ENCODE results near the gene CHD1L. TPM values are rescaled to one million over a fixed set of nuclear protein-coding genes. Genes with fewer than 3 reads are reported as not detected.
"Not testable (repeated sequence)": the region's sequence is repeated elsewhere in the genome, so short reads cannot be mapped to it uniquely, and the experiment has no call there.

Gene CHD1L
- total RNA-seq, 1 donor from 2014 or later = 80.3 TPM

DNA sequence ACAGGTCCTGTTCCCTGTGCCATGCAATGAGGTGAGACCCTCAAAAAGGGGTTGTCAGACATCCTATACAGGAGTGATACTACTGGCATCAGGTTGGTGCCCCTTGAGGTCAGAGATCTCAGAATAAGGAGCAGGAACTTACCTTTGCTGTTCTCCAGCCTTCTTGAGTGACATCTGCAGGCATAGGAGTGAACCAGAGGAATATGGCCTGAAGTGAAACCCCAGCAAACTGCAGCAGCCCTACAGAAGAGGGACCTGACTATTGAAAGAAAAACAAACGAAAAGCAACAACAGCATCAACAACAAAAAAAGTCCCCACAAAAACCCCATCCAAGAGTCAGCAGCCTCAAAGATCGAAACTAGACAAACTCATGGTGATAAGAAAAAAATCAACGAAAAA is 74.5 kb downstream of the CHD1L start:
- Mint-ChIP-seq H3K27ac (no peak overlapping the region), H3K36me3 (ENCODE audit: low read depth) (no peaks in the 10 kb centered on the region), H3K27me3 (peaks cover 2% of the 10 kb centered on the region), H3K4me3 (no peak overlapping the region), H3K4me1 (no peaks in the 10 kb centered on the region), H3K9me3 (no peaks in the 10 kb centered on the region)
- intact Hi-C loops (cut with micrococcal nuclease) = no loop called here
- DNase-seq = no peak

DNA sequence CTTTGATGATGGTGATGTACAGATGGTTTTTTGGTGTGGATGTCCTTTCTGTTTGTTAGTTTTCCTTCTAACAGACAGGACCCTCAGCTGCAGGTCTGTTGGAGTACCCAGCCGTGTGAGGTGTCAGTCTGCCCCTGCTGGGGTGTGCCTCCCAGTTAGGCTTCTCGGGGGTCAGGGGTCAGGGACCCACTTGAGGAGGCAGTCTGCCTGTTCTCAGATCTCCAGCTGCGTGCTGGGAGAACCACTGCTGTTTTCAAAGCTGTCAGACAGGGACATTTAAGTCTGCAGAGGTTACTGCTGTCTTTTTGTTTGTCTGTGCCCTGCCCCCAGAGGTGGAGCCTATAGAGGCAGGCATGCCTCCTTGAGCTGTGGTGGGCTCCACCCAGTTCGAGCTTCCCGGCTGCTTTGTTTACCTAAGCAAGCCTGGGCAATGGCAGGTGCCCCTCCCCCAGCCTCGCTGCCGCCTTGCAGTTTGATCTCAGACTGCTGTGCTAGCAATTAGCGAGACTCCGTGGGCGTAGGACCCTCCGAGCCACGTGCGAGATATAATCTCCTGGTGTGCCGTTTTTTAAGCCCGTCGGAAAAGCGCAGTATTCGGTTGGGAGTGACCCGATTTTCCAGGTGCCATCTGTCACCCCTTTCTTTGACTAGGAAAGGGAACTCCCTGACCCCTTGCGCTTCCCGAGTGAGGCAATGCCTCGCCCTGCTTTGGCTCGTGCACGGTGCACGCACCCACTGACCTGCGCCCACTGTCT is 84.6 kb downstream of the CHD1L start:
- H3K27ac Mint-ChIP-seq; H3K4me3 Mint-ChIP-seq; DNase-seq; intact Hi-C loops (cut with micrococcal nuclease); H3K36me3 Mint-ChIP-seq (ENCODE audit: low read depth); H3K4me1 Mint-ChIP-seq; H3K27me3 Mint-ChIP-seq; H3K9me3 Mint-ChIP-seq: not testable (repeated sequence)

- Mint-ChIP-seq H3K36me3 (ENCODE audit: low read depth) (no peaks in the 10 kb centered on the region), H3K9me3 (peaks cover 2% of the 10 kb centered on the region), H3K4me1 (no peaks in the 10 kb centered on the region), H3K4me3 (no peak overlapping the region), H3K27ac (no peak overlapping the region), H3K27me3 (peaks cover 33% of the 10 kb centered on the region)
- DNase-seq = no peak
- intact Hi-C loops (cut with micrococcal nuclease) = no loop called here
Observed at GRCh38 chr1:147334292-147334691, 91.8 kb downstream of the CHD1L start.

DNA sequence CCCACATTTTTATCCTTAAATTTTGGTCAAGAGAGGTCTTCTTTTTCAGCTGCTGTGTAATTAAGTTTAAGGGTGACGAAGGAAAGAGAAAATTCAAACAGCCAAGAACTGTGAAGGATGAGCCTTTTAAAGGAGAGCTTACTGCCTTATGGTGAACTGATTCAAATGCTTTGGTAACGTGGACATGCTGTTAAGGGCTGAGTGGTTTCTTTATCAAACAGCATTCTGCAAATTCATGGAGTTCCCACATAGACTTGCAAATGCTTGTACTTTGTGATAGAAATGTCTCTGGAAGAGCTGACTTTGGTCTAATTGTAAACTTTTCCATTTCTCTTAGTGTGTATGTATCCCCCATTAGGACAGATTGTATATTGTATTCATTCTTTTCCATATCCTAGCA is 93.8 kb downstream of the CHD1L start:
- Mint-ChIP-seq H3K27me3 (peaks cover 31% of the 10 kb centered on the region), H3K36me3 (ENCODE audit: low read depth) (no peaks in the 10 kb centered on the region), H3K4me1 (no peaks in the 10 kb centered on the region), H3K27ac (no peak overlapping the region), H3K9me3 (no peaks in the 10 kb centered on the region), H3K4me3 (no peak overlapping the region)
- no peak for DNase-seq
- intact Hi-C loops (cut with micrococcal nuclease) = no loop called here

DNA sequence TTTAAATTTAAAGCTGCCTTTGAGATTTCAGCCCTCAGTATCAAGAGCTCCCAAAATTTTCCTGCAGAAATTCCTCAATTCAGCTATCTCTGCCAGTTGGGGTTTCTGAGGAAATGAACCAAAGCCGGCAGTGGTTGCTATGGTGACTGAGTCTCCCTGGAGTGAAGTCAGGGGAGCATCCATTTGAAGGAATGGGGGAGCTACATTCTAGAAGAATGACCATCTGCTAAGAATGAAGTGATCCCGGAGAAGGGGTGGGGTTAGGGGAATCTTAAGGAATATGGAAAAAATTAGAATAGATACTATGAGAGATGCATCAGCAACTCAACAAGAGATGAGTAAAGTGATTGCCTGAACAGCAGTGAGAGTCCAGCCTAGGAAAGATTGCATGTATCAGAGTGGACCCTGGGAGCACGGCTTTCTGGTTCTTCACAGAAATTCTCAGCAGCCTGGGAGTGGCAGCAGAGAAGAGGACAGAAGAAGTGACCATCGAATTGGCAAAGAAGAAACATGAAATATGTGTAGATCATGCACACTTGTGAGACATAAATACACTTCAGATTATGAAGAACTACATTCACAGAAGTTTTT is 94.7 kb downstream of the CHD1L start:
- intact Hi-C loops (cut with micrococcal nuclease) = no loop called here
- Mint-ChIP-seq H3K27me3 (peaks cover 31% of the 10 kb centered on the region), H3K4me3 (no peak overlapping the region), H3K36me3 (ENCODE audit: low read depth) (no peaks in the 10 kb centered on the region), H3K4me1 (no peaks in the 10 kb centered on the region), H3K9me3 (no peaks in the 10 kb centered on the region), H3K27ac (no peak overlapping the region)
- no peak for DNase-seq

GRCh38 chr1:147338571-147338970 is 96.1 kb downstream of the CHD1L start:
- intact Hi-C loops (cut with micrococcal nuclease) = no loop called here
- H3K4me1 Mint-ChIP-seq = no peaks in the 10 kb centered on the region
- no peaks in the 10 kb centered on the region for H3K9me3 Mint-ChIP-seq

DNA sequence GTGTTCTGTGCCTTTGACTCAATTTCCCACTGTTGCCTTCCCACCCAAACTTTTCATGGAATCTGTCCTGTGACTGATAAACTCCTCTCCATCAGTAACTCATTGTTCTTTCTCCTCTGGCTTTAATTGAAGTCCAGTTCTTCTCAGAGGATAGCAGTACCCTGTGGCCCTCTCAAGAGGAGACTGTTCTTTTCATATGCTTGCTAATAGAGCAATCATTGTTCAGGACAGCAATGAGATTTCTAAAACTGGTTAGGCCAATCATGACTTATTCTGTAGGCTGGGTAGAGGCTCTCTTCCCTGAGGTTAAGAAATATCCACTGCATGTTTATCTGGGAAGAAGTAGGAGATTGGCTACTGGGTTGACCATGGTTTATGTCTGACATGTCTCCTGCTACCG is 98.8 kb downstream of the CHD1L start:
- Mint-ChIP-seq H3K27me3 (peaks cover 22% of the 10 kb centered on the region), H3K4me1 (no peaks in the 10 kb centered on the region), H3K27ac (no peak overlapping the region), H3K4me3 (no peak overlapping the region), H3K36me3 (ENCODE audit: low read depth) (no peaks in the 10 kb centered on the region), H3K9me3 (peaks cover 3% of the 10 kb centered on the region)
- DNase-seq = no peak
- intact Hi-C loops (cut with micrococcal nuclease) = no loop called here

More at GRCh38 chr1:147338571-147338970, 96.1 kb downstream of the CHD1L start:
- no peak for DNase-seq
- peaks cover 26% of the 10 kb centered on the region for H3K27me3 Mint-ChIP-seq
- H3K36me3 Mint-ChIP-seq (ENCODE audit: low read depth) = no peaks in the 10 kb centered on the region
- H3K27ac Mint-ChIP-seq = no peak overlapping the region
- no peak overlapping the region for H3K4me3 Mint-ChIP-seq

Other genes starting within 250 kb of the CHD1L start
- gene PRKAB2, start 70.2 kb upstream of the CHD1L start, total RNA-seq = 6.1 and 7.4 TPM in 2 replicates
- 0.12 TPM in 1 of 2 replicates, not detected in the other for gene FMO5, start 17.3 kb upstream of the CHD1L start, total RNA-seq

All from activated CD4-positive, alpha-beta T cell treated with anti-CD3 and anti-CD28 coated beads, Interleukin-2, amount 10 ng/mL, durations not matched to agents 24 days and 14 days (primary cell).